ENCODE results near the gene NPEPPS.
"Not testable (repeated sequence)": the region's sequence is repeated elsewhere in the genome, so short reads cannot be mapped to it uniquely, and the experiment has no call there.

DNA sequence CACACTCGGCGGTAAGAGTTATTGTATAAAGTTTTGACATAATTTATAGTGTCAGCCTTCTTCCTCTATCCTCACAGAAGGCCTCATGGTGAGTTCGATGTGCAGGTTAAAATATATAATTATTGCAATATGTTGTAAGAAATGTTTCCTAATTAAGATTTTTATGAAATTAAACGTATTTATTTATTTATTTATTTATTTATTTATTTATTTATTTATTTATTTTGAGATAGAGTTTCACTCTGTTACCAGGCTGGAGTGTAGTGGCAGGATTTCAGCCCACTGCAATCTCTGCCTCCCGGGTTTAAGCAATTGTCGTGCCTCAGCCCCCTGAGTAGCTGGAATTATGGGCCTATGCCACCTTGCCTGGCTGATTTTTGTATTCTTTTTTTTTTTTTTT lies 13.4 kb downstream of the NPEPPS start:
- TF ChIP-seq, protein P1, sequence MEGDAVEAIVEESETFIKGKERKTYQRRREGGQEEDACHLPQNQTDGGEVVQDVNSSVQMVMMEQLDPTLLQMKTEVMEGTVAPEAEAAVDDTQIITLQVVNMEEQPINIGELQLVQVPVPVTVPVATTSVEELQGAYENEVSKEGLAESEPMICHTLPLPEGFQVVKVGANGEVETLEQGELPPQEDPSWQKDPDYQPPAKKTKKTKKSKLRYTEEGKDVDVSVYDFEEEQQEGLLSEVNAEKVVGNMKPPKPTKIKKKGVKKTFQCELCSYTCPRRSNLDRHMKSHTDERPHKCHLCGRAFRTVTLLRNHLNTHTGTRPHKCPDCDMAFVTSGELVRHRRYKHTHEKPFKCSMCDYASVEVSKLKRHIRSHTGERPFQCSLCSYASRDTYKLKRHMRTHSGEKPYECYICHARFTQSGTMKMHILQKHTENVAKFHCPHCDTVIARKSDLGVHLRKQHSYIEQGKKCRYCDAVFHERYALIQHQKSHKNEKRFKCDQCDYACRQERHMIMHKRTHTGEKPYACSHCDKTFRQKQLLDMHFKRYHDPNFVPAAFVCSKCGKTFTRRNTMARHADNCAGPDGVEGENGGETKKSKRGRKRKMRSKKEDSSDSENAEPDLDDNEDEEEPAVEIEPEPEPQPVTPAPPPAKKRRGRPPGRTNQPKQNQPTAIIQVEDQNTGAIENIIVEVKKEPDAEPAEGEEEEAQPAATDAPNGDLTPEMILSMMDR (IDR thresholded peaks at IDR 0.05; ENCODE audit: low read depth, low read length), result not testable (repeated sequence)
- not testable (repeated sequence) for TF ChIP-seq MYC (IDR thresholded peaks at IDR 0.05; ENCODE audit: low read depth, low read length); POLR2A (IDR thresholded peaks at IDR 0.05; ENCODE audit: extremely low read depth, insufficient read length); MAX (IDR thresholded peaks at IDR 0.05; ENCODE audit: low read depth, low read length)
